ENCODE results near the gene RBMS3. TPM values are rescaled to one million over a fixed set of nuclear protein-coding genes. Genes with fewer than 3 reads are reported as not detected.

The RBMS3 gene
- total and polyA plus RNA-seq, 9 donors: 11.6 to 79.2 (median 63.1) TPM

- no peak overlapping the region for H3K27ac ChIP-seq
- no peaks in the 10 kb centered on the region for H3K36me3 ChIP-seq
- H3K4me1 ChIP-seq (ENCODE audit: insufficient read depth): peaks cover 5% of the 10 kb centered on the region
- TF ChIP-seq CTCF (IDR thresholded peaks at IDR 0.05): no peak
- TF ChIP-seq POLR2A (IDR thresholded peaks at IDR 0.05): no peak
- TF ChIP-seq EP300 (IDR thresholded peaks at IDR 0.05): no peak
- 68 to 83% (median 75%) methylated on average over 3 of the region's 3 CpGs for WGBS, 3 donors
- no peak for DNase-seq
- H3K4me3 ChIP-seq: no peak overlapping the region
- intact Hi-C loops (cut with DNase I): no loop called here
- no peaks in the 10 kb centered on the region for H3K9me3 ChIP-seq
- no peaks in the 10 kb centered on the region for H3K27me3 ChIP-seq
Measured at GRCh38 chr3:29415482-29416223, 134.8 kb downstream of the RBMS3 start.

- Histone ChIP-seq H3K9me3 (no peaks in the 10 kb centered on the region), H3K4me3 (no peak overlapping the region), H3K27me3 (no peaks in the 10 kb centered on the region), H3K36me3 (no peaks in the 10 kb centered on the region), H3K27ac (no peak overlapping the region), H3K4me1 (ENCODE audit: insufficient read depth) (peaks cover 5% of the 10 kb centered on the region)
- TF ChIP-seq POLR2A (IDR thresholded peaks at IDR 0.05) (no peak), CTCF (IDR thresholded peaks at IDR 0.05) (no peak), EP300 (IDR thresholded peaks at IDR 0.05) (no peak)
- WGBS, 3 donors: 90 to 96% (median 91%) methylated on average over 2 of the region's 2 CpGs
- intact Hi-C loops (cut with DNase I): no loop called here
- DNase-seq: no peak
Measured at GRCh38 chr3:29416514-29416913, 135.6 kb downstream of the RBMS3 start.

GRCh38 chr3:29420106-29420505 is 139.2 kb downstream of the RBMS3 start:
- 78 to 87% (median 85%) methylated on average over 6 of the region's 6 CpGs for WGBS, 3 donors
- H3K27me3 ChIP-seq: no peaks in the 10 kb centered on the region
- no peaks in the 10 kb centered on the region for H3K9me3 ChIP-seq
- no peak overlapping the region for H3K27ac ChIP-seq
- TF ChIP-seq POLR2A (IDR thresholded peaks at IDR 0.05): no peak
- no peak for TF ChIP-seq EP300 (IDR thresholded peaks at IDR 0.05)
- TF ChIP-seq CTCF (IDR thresholded peaks at IDR 0.05): no peak
- no peak for DNase-seq
- no peak overlapping the region for H3K4me3 ChIP-seq
- H3K36me3 ChIP-seq: no peaks in the 10 kb centered on the region
- peaks cover 2% of the 10 kb centered on the region for H3K4me1 ChIP-seq (ENCODE audit: insufficient read depth)
- intact Hi-C loops (cut with DNase I): no loop called here

- WGBS, 3 donors: 93 to 96% (median 96%) methylated on average over 2 of the region's 2 CpGs
- intact Hi-C loops (cut with DNase I): no loop called here
- Histone ChIP-seq H3K27me3 (no peaks in the 10 kb centered on the region), H3K27ac (no peak overlapping the region), H3K36me3 (no peaks in the 10 kb centered on the region), H3K4me1 (ENCODE audit: insufficient read depth) (peaks cover 8% of the 10 kb centered on the region), H3K9me3 (no peaks in the 10 kb centered on the region), H3K4me3 (no peak overlapping the region)
- TF ChIP-seq CTCF (IDR thresholded peaks at IDR 0.05) (no peak), EP300 (IDR thresholded peaks at IDR 0.05) (no peak), POLR2A (IDR thresholded peaks at IDR 0.05) (no peak)
- no peak for DNase-seq
Measured at GRCh38 chr3:29426302-29427226, 145.7 kb downstream of the RBMS3 start.
